ENCODE measurements around the gene SEZ6L.

- TF ChIP-seq MXI1 (conservative IDR thresholded peaks at IDR 0.05; ENCODE audit: poor library complexity, severe bottlenecking) (no peak), TAF1 (IDR thresholded peaks at IDR 0.05; ENCODE audit: low read depth) (no peak), CTCF (IDR thresholded peaks at IDR 0.05; ENCODE audit: poor library complexity, severe bottlenecking) (no peak), EP300 (conservative IDR thresholded peaks at IDR 0.05; ENCODE audit: poor library complexity, severe bottlenecking) (no peak)
Measured at GRCh38 chr22:26298605-26299310, 129.5 kb downstream of the SEZ6L start.

Data from neural cell (in vitro differentiated cells).